Right hindlimb (tissue), 1 donor: Measurements from ENCODE around the gene GNAO1.

Experiments
- DNase-seq: peaks from one replicate; pipeline ENCODE4 v3.0.0-alpha.2; 2018

The GNAO1 gene

GRCh38 chr16:56244612-56245011 lies 53.3 kb downstream of the GNAO1 start:
- DNase-seq: no peak

- DNase-seq: no peak
Measured at GRCh38 chr16:56245197-56245596, 53.9 kb downstream of the GNAO1 start.

GRCh38 chr16:56246051-56246817 lies 54.9 kb downstream of the GNAO1 start:
- no peak for DNase-seq

- DNase-seq: no peak
Measured at GRCh38 chr16:56247018-56247417, 55.7 kb downstream of the GNAO1 start.

GRCh38 chr16:56247808-56248207 lies 56.5 kb downstream of the GNAO1 start:
- DNase-seq: no peak

- DNase-seq: peak; percentile 54
Measured at GRCh38 chr16:56252835-56253234, 61.5 kb downstream of the GNAO1 start.

GRCh38 chr16:56255904-56256303 lies 64.6 kb downstream of the GNAO1 start:
- DNase-seq: no peak

GRCh38 chr16:56257239-56257638 lies 66.0 kb downstream of the GNAO1 start:
- DNase-seq: peak; percentile 55

GRCh38 chr16:56257666-56258342 lies 66.5 kb downstream of the GNAO1 start:
- DNase-seq: peak; percentile 57

- DNase-seq: no peak
Measured at GRCh38 chr16:56258508-56259424, 67.5 kb downstream of the GNAO1 start.

- no peak for DNase-seq
Measured at GRCh38 chr16:56259425-56259779, 68.1 kb downstream of the GNAO1 start.

GRCh38 chr16:56260378-56261160 lies 69.3 kb downstream of the GNAO1 start:
- no peak for DNase-seq

GRCh38 chr16:56261656-56262055 lies 70.4 kb downstream of the GNAO1 start:
- no peak for DNase-seq

GRCh38 chr16:56262148-56262547 lies 70.9 kb downstream of the GNAO1 start:
- DNase-seq: no peak

- DNase-seq: no peak
Measured at GRCh38 chr16:56262551-56263245, 71.4 kb downstream of the GNAO1 start.

- DNase-seq: no peak
Measured at GRCh38 chr16:56263711-56264608, 72.7 kb downstream of the GNAO1 start.

- no peak for DNase-seq
Measured at GRCh38 chr16:56264609-56264972, 73.3 kb downstream of the GNAO1 start.

- DNase-seq: no peak
Measured at GRCh38 chr16:56265184-56265583, 73.9 kb downstream of the GNAO1 start.

- no peak for DNase-seq
Measured at GRCh38 chr16:56265746-56266145, 74.5 kb downstream of the GNAO1 start.

- DNase-seq: no peak
Measured at GRCh38 chr16:56266641-56267607, 75.6 kb downstream of the GNAO1 start.
